ENCODE data around the gene HADHA. TPM values are rescaled to one million over a fixed set of nuclear protein-coding genes. Genes with fewer than 3 reads are reported as not detected.
"Not testable (repeated sequence)": the region's sequence is repeated elsewhere in the genome, so short reads cannot be mapped to it uniquely, and the experiment has no call there.

HADHA gene
- total and polyA plus RNA-seq, 4 experiments from 2014 or later: 89.1 to 126 (median 107) TPM

GRCh38 chr2:26268213-26268612 is 23.8 kb upstream of the HADHA start:
- ChIA-PET POLR2A (ENCODE audit: partially characterized antibody) (no interaction called here), CTCF (ENCODE audit: partially characterized antibody) (no interaction called here)
- peaks cover 24 to 48% of the 10 kb centered on the region in 2 donors for H3K36me3 Mint-ChIP-seq
- no peaks in the 10 kb centered on the region for H3K9me3 Mint-ChIP-seq
- H3K27ac ChIP-seq (ENCODE audit: low read depth, low read length): no peak overlapping the region
- DNase-seq: no peak
- no peaks in the 10 kb centered on the region for H3K9me3 ChIP-seq (ENCODE audit: control insufficient read depth in 1 of 2, low read length in 2 of 2)
- no peaks in the 10 kb centered on the region for H3K27me3 Mint-ChIP-seq
- H3K4me1 ChIP-seq (ENCODE audit: insufficient read depth, low read length): no peaks in the 10 kb centered on the region
- no peak overlapping the region for H3K4me3 ChIP-seq (ENCODE audit: low read length in 2 of 2)
- intact Hi-C loops (cut with micrococcal nuclease): no loop called here
- H3K4me1 Mint-ChIP-seq: peaks cover 4 to 10% (median 5%) of the 10 kb centered on the region in 4 donors
- H3K36me3 ChIP-seq (ENCODE audit: insufficient read depth, low read length): no peaks in the 10 kb centered on the region
- peak overlapping the region in 2 of 7 donors; percentile 30 to 62 for H3K27ac Mint-ChIP-seq
- no peaks in the 10 kb centered on the region for H3K27me3 ChIP-seq (ENCODE audit: insufficient read depth, low read length)
- no peak overlapping the region for H3K4me3 Mint-ChIP-seq

GRCh38 chr2:26258836-26259235 is 14.4 kb upstream of the HADHA start:
- H3K4me3 ChIP-seq (ENCODE audit: low read length in 2 of 2); H3K27me3 ChIP-seq (ENCODE audit: insufficient read depth, low read length); H3K4me1 Mint-ChIP-seq; H3K27ac ChIP-seq (ENCODE audit: low read depth, low read length); H3K27ac Mint-ChIP-seq; DNase-seq; H3K9me3 Mint-ChIP-seq; intact Hi-C loops (cut with micrococcal nuclease); POLR2A ChIA-PET (ENCODE audit: partially characterized antibody); H3K9me3 ChIP-seq (ENCODE audit: control insufficient read depth in 1 of 2, low read length in 2 of 2); H3K4me3 Mint-ChIP-seq; H3K27me3 Mint-ChIP-seq; H3K4me1 ChIP-seq (ENCODE audit: insufficient read depth, low read length): not testable (repeated sequence)
- CTCF ChIA-PET (ENCODE audit: partially characterized antibody): interaction anchor here (1.2 to 1.5 kb wide), 2 partner anchors 15 to 66 kb away, joined by 3 read pairs; no protein-coding TSS in a partner anchor
- H3K36me3 Mint-ChIP-seq: peaks cover 36 to 48% of the 10 kb centered on the region in 2 donors
- peaks cover 18% of the 10 kb centered on the region for H3K36me3 ChIP-seq (ENCODE audit: insufficient read depth, low read length)

DNA sequence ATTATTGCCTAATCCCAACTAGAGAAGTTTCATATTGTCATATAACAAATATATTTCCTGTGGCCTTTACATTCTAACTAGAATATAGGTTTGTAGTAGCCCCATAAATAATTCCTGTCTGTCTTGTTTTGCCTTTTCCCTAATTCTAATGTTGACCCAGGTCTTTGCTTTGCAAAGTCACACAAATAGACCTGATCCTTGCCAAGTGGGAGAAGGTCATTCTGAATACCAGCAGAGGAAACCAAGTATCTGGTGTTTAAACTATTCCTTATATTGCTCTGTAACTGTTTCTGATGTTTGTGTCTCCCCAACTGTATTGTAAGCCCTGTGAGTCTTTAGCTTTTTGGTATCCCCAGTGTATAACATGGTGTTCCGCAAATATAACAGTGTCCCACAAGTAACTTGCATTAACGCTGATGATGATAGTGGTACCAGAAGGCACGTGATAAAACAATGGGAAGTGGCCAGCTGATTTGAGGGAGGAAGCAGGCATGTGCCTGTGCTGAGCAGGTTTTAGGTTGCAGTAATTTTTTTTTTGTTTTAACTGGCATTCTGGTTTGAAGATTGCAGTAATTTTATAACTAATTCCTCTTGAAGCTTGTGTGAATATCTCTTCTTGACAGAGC is 11.4 kb upstream of the HADHA start:
- POLR2A ChIA-PET (ENCODE audit: partially characterized antibody): no interaction called here
- no peaks in the 10 kb centered on the region for H3K9me3 Mint-ChIP-seq
- H3K9me3 ChIP-seq (ENCODE audit: control insufficient read depth in 1 of 2, low read length in 2 of 2): no peaks in the 10 kb centered on the region

GRCh38 chr2:26251893-26252292 is 7.5 kb upstream of the HADHA start:
- Mint-ChIP-seq H3K27me3 (no peaks in the 10 kb centered on the region), H3K27ac (peak overlapping the region in 1 of 7 donors; percentile 52), H3K9me3 (no peaks in the 10 kb centered on the region), H3K4me3 (no peak overlapping the region), H3K36me3 (peaks cover 8 to 16% of the 10 kb centered on the region in 2 donors), H3K4me1 (peaks cover 24 to 33% (median 30%) of the 10 kb centered on the region in 4 donors)
- Histone ChIP-seq H3K36me3 (ENCODE audit: insufficient read depth, low read length) (peaks cover 12% of the 10 kb centered on the region), H3K27ac (ENCODE audit: low read depth, low read length) (no peak overlapping the region), H3K9me3 (ENCODE audit: control insufficient read depth in 1 of 2, low read length in 2 of 2) (no peaks in the 10 kb centered on the region), H3K27me3 (ENCODE audit: insufficient read depth, low read length) (no peaks in the 10 kb centered on the region), H3K4me3 (ENCODE audit: low read length in 2 of 2) (no peak overlapping the region), H3K4me1 (ENCODE audit: insufficient read depth, low read length) (peaks cover 20% of the 10 kb centered on the region)
- CTCF ChIA-PET (ENCODE audit: partially characterized antibody): interaction anchor here (0.9 to 1.6 kb wide), 2 partner anchors 16 to 78 kb away, joined by 3 to 6 read pairs; no protein-coding TSS in a partner anchor
- intact Hi-C loops (cut with micrococcal nuclease): no loop called here
- DNase-seq: no peak
- POLR2A ChIA-PET (ENCODE audit: partially characterized antibody): no interaction called here

More for the DNA sequence above, 11.4 kb upstream of the HADHA start:
- intact Hi-C loops (cut with micrococcal nuclease): no loop called here
- Mint-ChIP-seq H3K27me3 (no peaks in the 10 kb centered on the region), H3K36me3 (peaks cover 30 to 38% of the 10 kb centered on the region in 2 donors), H3K4me3 (no peak overlapping the region), H3K27ac (no peak overlapping the region), H3K4me1 (peaks cover 17 to 24% (median 21%) of the 10 kb centered on the region in 4 donors)
- CTCF ChIA-PET (ENCODE audit: partially characterized antibody): no interaction called here
- Histone ChIP-seq H3K27me3 (ENCODE audit: insufficient read depth, low read length) (no peaks in the 10 kb centered on the region), H3K27ac (ENCODE audit: low read depth, low read length) (no peak overlapping the region), H3K36me3 (ENCODE audit: insufficient read depth, low read length) (peaks cover 17% of the 10 kb centered on the region), H3K4me3 (ENCODE audit: low read length in 2 of 2) (no peak overlapping the region), H3K4me1 (ENCODE audit: insufficient read depth, low read length) (peaks cover 14% of the 10 kb centered on the region)
- no peak for DNase-seq

GRCh38 chr2:26249625-26250024 is 5.2 kb upstream of the HADHA start:
- Histone ChIP-seq H3K9me3 (ENCODE audit: control insufficient read depth in 1 of 2, low read length in 2 of 2) (no peaks in the 10 kb centered on the region), H3K27me3 (ENCODE audit: insufficient read depth, low read length) (no peaks in the 10 kb centered on the region), H3K4me3 (ENCODE audit: low read length in 2 of 2) (no peak overlapping the region), H3K4me1 (ENCODE audit: insufficient read depth, low read length) (peaks cover 37% of the 10 kb centered on the region), H3K36me3 (ENCODE audit: insufficient read depth, low read length) (peaks cover 3% of the 10 kb centered on the region), H3K27ac (ENCODE audit: low read depth, low read length) (no peak overlapping the region)
- no peak for DNase-seq
- Mint-ChIP-seq H3K4me1 (peaks cover 39 to 56% (median 42%) of the 10 kb centered on the region in 4 donors), H3K27ac (no peak overlapping the region), H3K9me3 (no peaks in the 10 kb centered on the region), H3K4me3 (no peak overlapping the region), H3K27me3 (no peaks in the 10 kb centered on the region), H3K36me3 (peaks cover 0 to 11% of the 10 kb centered on the region in 2 donors)
- CTCF ChIA-PET (ENCODE audit: partially characterized antibody): no interaction called here
- intact Hi-C loops (cut with micrococcal nuclease): no loop called here
- POLR2A ChIA-PET (ENCODE audit: partially characterized antibody): no interaction called here

DNA sequence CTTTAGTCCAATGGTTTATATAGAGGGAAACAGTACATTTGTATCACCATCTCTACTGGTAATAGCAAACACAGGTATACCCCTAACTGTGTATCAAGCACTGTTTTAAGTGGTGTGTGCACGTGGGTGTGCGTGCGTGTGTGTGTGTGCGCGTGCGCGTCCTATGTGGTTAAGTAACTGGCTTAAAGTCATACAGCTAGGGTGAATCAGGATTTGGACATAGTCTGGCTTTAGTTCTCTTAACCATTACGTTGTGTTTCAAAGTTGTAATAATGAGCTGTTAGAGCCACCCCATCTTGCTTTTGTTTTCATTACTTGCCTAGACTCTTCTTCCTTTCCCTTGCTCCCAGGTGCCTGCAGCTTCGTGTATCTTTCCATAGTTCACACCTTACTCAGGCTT is 2.4 kb upstream of the HADHA start:
- no peaks in the 10 kb centered on the region for H3K27me3 Mint-ChIP-seq
- H3K4me1 ChIP-seq (ENCODE audit: insufficient read depth, low read length): peaks cover 42% of the 10 kb centered on the region
- H3K4me1 Mint-ChIP-seq: peaks cover 35 to 73% (median 45%) of the 10 kb centered on the region in 4 donors
- no peaks in the 10 kb centered on the region for H3K27me3 ChIP-seq (ENCODE audit: insufficient read depth, low read length)
- H3K4me3 ChIP-seq (ENCODE audit: low read length in 2 of 2): no peak overlapping the region
- H3K9me3 ChIP-seq (ENCODE audit: control insufficient read depth in 1 of 2, low read length in 2 of 2): no peaks in the 10 kb centered on the region
- peaks cover 0 to 17% of the 10 kb centered on the region in 2 donors for H3K36me3 Mint-ChIP-seq
- no peaks in the 10 kb centered on the region for H3K9me3 Mint-ChIP-seq
- H3K27ac Mint-ChIP-seq: peak overlapping the region in 4 of 7 donors; percentile 16 to 70 (median 44)
- peak in 4 of 5 donors; percentile 8 to 38 (median 15) for DNase-seq
- H3K4me3 Mint-ChIP-seq: peak overlapping the region; percentile 44 to 91 (median 61)
- H3K36me3 ChIP-seq (ENCODE audit: insufficient read depth, low read length): no peaks in the 10 kb centered on the region
- intact Hi-C loops (cut with micrococcal nuclease): no loop called here
- no peak overlapping the region for H3K27ac ChIP-seq (ENCODE audit: low read depth, low read length)
- CTCF ChIA-PET (ENCODE audit: partially characterized antibody): no interaction called here
- POLR2A ChIA-PET (ENCODE audit: partially characterized antibody): interaction anchor here (1.2 kb wide), 1 partner anchor 100 kb away, joined by 4 read pairs; the partner anchor contains the start of gene ADGRF3

GRCh38 chr2:26245810-26246209 is 1.4 kb upstream of the HADHA start:
- POLR2A ChIA-PET (ENCODE audit: partially characterized antibody): interaction anchor here (1.2 to 3.8 kb wide), 5 partner anchors 53 to 101 kb away, joined by 3 to 31 read pairs (median 8); partner anchors contain the start of gene ADGRF3
- Histone ChIP-seq H3K4me3 (ENCODE audit: low read length in 2 of 2) (peak overlapping the region; percentile 75 to 84), H3K36me3 (ENCODE audit: insufficient read depth, low read length) (no peaks in the 10 kb centered on the region), H3K9me3 (ENCODE audit: control insufficient read depth in 1 of 2, low read length in 2 of 2) (no peaks in the 10 kb centered on the region), H3K4me1 (ENCODE audit: insufficient read depth, low read length) (peaks cover 42% of the 10 kb centered on the region), H3K27me3 (ENCODE audit: insufficient read depth, low read length) (no peaks in the 10 kb centered on the region), H3K27ac (ENCODE audit: low read depth, low read length) (peak overlapping the region; percentile 89)
- no peaks in the 10 kb centered on the region for H3K27me3 Mint-ChIP-seq
- no peaks in the 10 kb centered on the region for H3K9me3 Mint-ChIP-seq
- no peak for DNase-seq
- H3K4me1 Mint-ChIP-seq: peaks cover 32 to 68% (median 44%) of the 10 kb centered on the region in 4 donors
- peak overlapping the region; percentile 91 to 100 (median 99) for H3K4me3 Mint-ChIP-seq
- H3K27ac Mint-ChIP-seq: peak overlapping the region in 6 of 7 donors; percentile 95 to 100 (median 100)
- intact Hi-C loops (cut with micrococcal nuclease): loop anchor here (2.0 kb wide), 2 partner anchors 53 to 85 kb away; no protein-coding TSS in a partner anchor
- CTCF ChIA-PET (ENCODE audit: partially characterized antibody): interaction anchor here (1.9 to 3.7 kb wide), 2 partner anchors 54 to 61 kb away, joined by 6 to 11 read pairs; no protein-coding TSS in a partner anchor
- H3K36me3 Mint-ChIP-seq: peaks cover 0 to 17% of the 10 kb centered on the region in 2 donors

All from CD4-positive, alpha-beta memory T cell (primary cell).